ENCODE measurements around the gene XYLT1.

Gene XYLT1

GRCh38 chr16:17258848-17259713, 211.7 kb downstream of the XYLT1 start:
- TF ChIP-seq, protein P1, sequence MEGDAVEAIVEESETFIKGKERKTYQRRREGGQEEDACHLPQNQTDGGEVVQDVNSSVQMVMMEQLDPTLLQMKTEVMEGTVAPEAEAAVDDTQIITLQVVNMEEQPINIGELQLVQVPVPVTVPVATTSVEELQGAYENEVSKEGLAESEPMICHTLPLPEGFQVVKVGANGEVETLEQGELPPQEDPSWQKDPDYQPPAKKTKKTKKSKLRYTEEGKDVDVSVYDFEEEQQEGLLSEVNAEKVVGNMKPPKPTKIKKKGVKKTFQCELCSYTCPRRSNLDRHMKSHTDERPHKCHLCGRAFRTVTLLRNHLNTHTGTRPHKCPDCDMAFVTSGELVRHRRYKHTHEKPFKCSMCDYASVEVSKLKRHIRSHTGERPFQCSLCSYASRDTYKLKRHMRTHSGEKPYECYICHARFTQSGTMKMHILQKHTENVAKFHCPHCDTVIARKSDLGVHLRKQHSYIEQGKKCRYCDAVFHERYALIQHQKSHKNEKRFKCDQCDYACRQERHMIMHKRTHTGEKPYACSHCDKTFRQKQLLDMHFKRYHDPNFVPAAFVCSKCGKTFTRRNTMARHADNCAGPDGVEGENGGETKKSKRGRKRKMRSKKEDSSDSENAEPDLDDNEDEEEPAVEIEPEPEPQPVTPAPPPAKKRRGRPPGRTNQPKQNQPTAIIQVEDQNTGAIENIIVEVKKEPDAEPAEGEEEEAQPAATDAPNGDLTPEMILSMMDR (IDR thresholded peaks at IDR 0.05; ENCODE audit: poor library complexity, severe bottlenecking), result no peak
- Histone ChIP-seq H3K4me1 (ENCODE audit: insufficient read depth, poor library complexity, severe bottlenecking) (no peaks in the 10 kb centered on the region), H3K4me3 (ENCODE audit: severe bottlenecking) (no peak overlapping the region), H3K9me3 (ENCODE audit: severe bottlenecking) (no peaks in the 10 kb centered on the region), H3K27me3 (ENCODE audit: insufficient read depth, poor library complexity, severe bottlenecking) (no peaks in the 10 kb centered on the region), H3K36me3 (ENCODE audit: low read depth) (no peaks in the 10 kb centered on the region), H3K27ac (ENCODE audit: poor library complexity, severe bottlenecking) (no peak overlapping the region)
- DNase-seq (ENCODE audit: low spot score) (no peak), ATAC-seq (ENCODE audit: low read depth) (no peak)

- no peaks in the 10 kb centered on the region for H3K27me3 ChIP-seq (ENCODE audit: insufficient read depth, poor library complexity, severe bottlenecking)
- no peak overlapping the region for H3K4me3 ChIP-seq (ENCODE audit: severe bottlenecking)
- H3K9me3 ChIP-seq (ENCODE audit: severe bottlenecking), result no peaks in the 10 kb centered on the region
- TF ChIP-seq, protein P1 (IDR thresholded peaks at IDR 0.05; ENCODE audit: poor library complexity, severe bottlenecking), result no peak
- no peaks in the 10 kb centered on the region for H3K36me3 ChIP-seq (ENCODE audit: low read depth)
- DNase-seq (ENCODE audit: low spot score), result no peak
- no peak overlapping the region for H3K27ac ChIP-seq (ENCODE audit: poor library complexity, severe bottlenecking)
- no peaks in the 10 kb centered on the region for H3K4me1 ChIP-seq (ENCODE audit: insufficient read depth, poor library complexity, severe bottlenecking)
- no peak for ATAC-seq (ENCODE audit: low read depth)
Measured at GRCh38 chr16:17258077-17258599, 212.6 kb downstream of the XYLT1 start.

- no peak overlapping the region for H3K27ac ChIP-seq (ENCODE audit: poor library complexity, severe bottlenecking)
- H3K27me3 ChIP-seq (ENCODE audit: insufficient read depth, poor library complexity, severe bottlenecking), result no peaks in the 10 kb centered on the region
- H3K36me3 ChIP-seq (ENCODE audit: low read depth), result no peaks in the 10 kb centered on the region
- no peaks in the 10 kb centered on the region for H3K4me1 ChIP-seq (ENCODE audit: insufficient read depth, poor library complexity, severe bottlenecking)
- ATAC-seq (ENCODE audit: low read depth) (no peak), DNase-seq (ENCODE audit: low spot score) (no peak)
- H3K4me3 ChIP-seq (ENCODE audit: severe bottlenecking), result no peak overlapping the region
- no peaks in the 10 kb centered on the region for H3K9me3 ChIP-seq (ENCODE audit: severe bottlenecking)
- TF ChIP-seq, protein P1 (IDR thresholded peaks at IDR 0.05; ENCODE audit: poor library complexity, severe bottlenecking), result no peak
Measured at GRCh38 chr16:17257426-17258023, 213.2 kb downstream of the XYLT1 start.

DNA sequence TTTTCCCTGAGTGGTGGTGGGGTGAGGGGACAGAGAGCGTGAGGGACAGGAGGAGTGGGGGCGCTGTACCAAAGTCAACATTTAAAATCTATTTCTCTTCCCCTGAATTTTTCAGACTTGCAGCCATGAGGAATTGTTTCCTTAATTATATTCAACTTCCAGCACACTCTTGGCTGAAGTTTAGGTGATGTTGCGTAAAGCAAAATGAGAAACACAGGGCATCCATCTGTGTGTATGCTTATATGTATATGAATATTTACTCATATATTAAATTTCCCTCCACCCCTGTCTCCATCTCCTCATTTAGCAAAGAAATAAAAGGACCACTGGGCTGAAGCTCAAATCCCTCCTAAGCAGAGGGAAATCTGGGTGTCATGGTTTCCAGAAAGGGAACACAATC, 218.1 kb downstream of the XYLT1 start:
- Histone ChIP-seq H3K27me3 (ENCODE audit: insufficient read depth, poor library complexity, severe bottlenecking) (no peaks in the 10 kb centered on the region), H3K4me3 (ENCODE audit: severe bottlenecking) (no peak overlapping the region), H3K4me1 (ENCODE audit: insufficient read depth, poor library complexity, severe bottlenecking) (no peaks in the 10 kb centered on the region), H3K27ac (ENCODE audit: poor library complexity, severe bottlenecking) (no peak overlapping the region), H3K9me3 (ENCODE audit: severe bottlenecking) (no peaks in the 10 kb centered on the region), H3K36me3 (ENCODE audit: low read depth) (no peaks in the 10 kb centered on the region)
- ATAC-seq (ENCODE audit: low read depth) (no peak), DNase-seq (ENCODE audit: low spot score) (no peak)
- TF ChIP-seq, protein P1 (IDR thresholded peaks at IDR 0.05; ENCODE audit: poor library complexity, severe bottlenecking), result no peak
